PC-3 (cell line): Measurements from ENCODE around the gene TTC21B. TPM values are rescaled to one million over a fixed set of nuclear protein-coding genes. Genes with fewer than 3 reads are reported as not detected.

ENCODE experiments used
- ATAC-seq: fragments of 200-7000 bp; cut with Tn5 transposase; 2 replicates; pipeline ENCODE4 v1.9.1; 2020; ENCODE audit warnings: mild to moderate bottlenecking, moderate library complexity
- BruUV-seq: library from RNA; stranded (reverse); fragments of 400-500 nt; replicated peaks from 2 replicates; lab custom pipeline; 2021; lab: Mats Ljungman, UMichigan
- CTCF ChIA-PET: fragments of 300-600 bp; sonication (Branson Sonifier 250); formaldehyde crosslinking; loops from one replicate; lab custom pipeline; 2022; ENCODE audit warnings: antibody characterized with exemption; lab: Charles Lee
- POLR2A ChIA-PET: fragments of 300-600 bp; sonication (Branson Sonifier 250); formaldehyde crosslinking; loops from one replicate; lab custom pipeline; 2022; ENCODE audit warnings: antibody characterized with exemption; ENCODE audit not compliant: unreplicated experiment; lab: Charles Lee
- DNase-seq: peaks from one replicate; pipeline ENCODE4 v3.0.0-alpha.2; 2015
- H2AFZ ChIP-seq: fragments of 300-600 bp; sonication (generic); 2 replicates; pipeline ENCODE4 v1.6.0; 2016; ENCODE audit warnings: antibody characterized with exemption, low read length
- H3F3A ChIP-seq: fragments of 300-600 bp; sonication (generic); one replicate; pipeline ENCODE4 v1.6.0; 2017; ENCODE audit warnings: antibody characterized with exemption, low read length, control low read depth, mild to moderate bottlenecking; ENCODE audit not compliant: unreplicated experiment
- H3K27ac ChIP-seq: fragments of 300-600 bp; sonication (generic); 2 replicates; pipeline ENCODE4 v1.5.1; 2016; ENCODE audit warnings: mild to moderate bottlenecking, low read length
- H3K27me3 ChIP-seq: fragments of 300-600 bp; sonication (generic); 2 replicates; pipeline ENCODE4 v1.6.1; 2016; ENCODE audit warnings: low read length, mixed read lengths
- H3K36me3 ChIP-seq: fragments of 300-600 bp; sonication (generic); 2 replicates; pipeline ENCODE4 v1.6.1; 2016; ENCODE audit warnings: low read depth, mixed run types, low read length, mixed read lengths
- H3K4me1 ChIP-seq: fragments of 300-600 bp; sonication (generic); 2 replicates; pipeline ENCODE4 v1.5.1; 2016; ENCODE audit warnings: low read length; ENCODE audit not compliant: insufficient read depth
- H3K4me2 ChIP-seq: fragments of 300-600 bp; sonication (generic); 2 replicates; pipeline ENCODE4 v1.6.0; 2016; ENCODE audit warnings: low read length
- H3K4me3 ChIP-seq: fragments of 300-600 bp; sonication (generic); 2 replicates; pipeline ENCODE4 v1.5.1; 2016; ENCODE audit warnings: mild to moderate bottlenecking, low read length, mixed read lengths
- H3K79me2 ChIP-seq: fragments of 300-600 bp; sonication (generic); 2 replicates; pipeline ENCODE4 v1.6.1; 2017; ENCODE audit warnings: low read length, mixed read lengths
- H3K9ac ChIP-seq: fragments of 300-600 bp; sonication (generic); 2 replicates; pipeline ENCODE4 v1.6.0; 2016; ENCODE audit warnings: mild to moderate bottlenecking, low read length
- H3K9me2 ChIP-seq: fragments of 300-600 bp; sonication (generic); replicated peaks from 2 replicates; pipeline ENCODE4 v1.6.1; 2016; ENCODE audit warnings: mixed run types, low read length, mixed read lengths
- H3K9me3 ChIP-seq: fragments of 300-600 bp; sonication (generic); 2 replicates; pipeline ENCODE4 v1.6.1; 2016; ENCODE audit warnings: low read length, mixed read lengths
- H4K20me1 ChIP-seq: fragments of 300-600 bp; sonication (generic); 2 replicates; pipeline ENCODE4 v1.6.1; 2016; ENCODE audit warnings: low read length, mixed read lengths
- EZH2 ChIP-seq: fragments of 300-600 bp; sonication (generic); IDR thresholded peaks from one replicate; pipeline ENCODE4 v1.6.1; 2017; ENCODE audit warnings: antibody characterized with exemption, mild to moderate bottlenecking, low read length; ENCODE audit not compliant: unreplicated experiment
- EZH2phosphoT487 ChIP-seq: fragments of 300-600 bp; sonication (generic); IDR thresholded peaks from 2 replicates; pipeline ENCODE4 v1.6.1; 2018; ENCODE audit warnings: mild to moderate bottlenecking, antibody characterized with exemption, low read length, borderline replicate concordance
- intact Hi-C: fragments of 100-400 bp; cut with micrococcal nuclease; formaldehyde crosslinking; loops from 2 replicates; pipeline ENCODE4 v1.9.0; 2023
- total RNA-seq: library from RNA; depleted of rRNA; stranded (reverse); fragments of >200 nt; gene quantifications from 2 replicates; pipeline ENCODE4 v1.2.3, GENCODE V29; 2014
- TF ChIP-seq, protein P1 (sequence below): fragments of 300-600 bp; sonication (generic); conservative IDR thresholded peaks from 2 replicates; pipeline ENCODE4 v1.5.1; 2017; ENCODE audit warnings: antibody characterized with exemption, low read depth, mild to moderate bottlenecking, low read length

TTC21B gene
- total RNA-seq, 1 experiment from 2014 or later, result 35.5 TPM

DNA sequence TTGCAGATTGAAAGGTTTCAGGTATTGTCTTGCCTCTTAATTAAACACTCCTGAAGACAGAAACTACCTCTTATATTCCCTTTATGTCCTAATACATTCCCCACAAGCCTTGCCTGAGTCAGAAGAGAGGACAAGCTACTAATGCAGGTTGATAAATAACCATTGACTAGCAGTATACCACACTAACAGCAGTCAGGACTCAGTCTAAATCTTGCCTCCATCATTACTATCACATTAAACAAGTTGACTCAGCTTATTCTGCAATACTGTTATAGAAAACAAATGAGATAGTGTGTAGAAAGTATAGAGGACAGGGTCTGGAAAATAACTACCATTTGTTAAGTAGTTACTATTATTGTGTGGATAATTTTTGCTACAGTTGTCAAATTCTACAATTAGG is 63.8 kb downstream of the TTC21B start:
- Histone ChIP-seq H4K20me1 (no peaks in the 10 kb centered on the region), H3K4me3 (no peak overlapping the region), H2AFZ (no peak overlapping the region), H3K27ac (no peak overlapping the region), H3K4me1 (no peaks in the 10 kb centered on the region), H3K4me2 (no peak overlapping the region), H3K9me3 (no peaks in the 10 kb centered on the region), H3F3A (no peaks in the 10 kb centered on the region), H3K36me3 (peaks cover 7% of the 10 kb centered on the region; the same call in 1 of the 2 replicates), H3K27me3 (no peaks in the 10 kb centered on the region), H3K9ac (no peak overlapping the region), H3K79me2 (no peaks in the 10 kb centered on the region), H3K9me2 (no peaks in the 10 kb centered on the region)
- no TSS peak for BruUV-seq
- DNase-seq (no peak), ATAC-seq (no peak)
- POLR2A ChIA-PET, result no interaction called here
- no peak for TF ChIP-seq EZH2phosphoT487
- TF ChIP-seq, protein P1, sequence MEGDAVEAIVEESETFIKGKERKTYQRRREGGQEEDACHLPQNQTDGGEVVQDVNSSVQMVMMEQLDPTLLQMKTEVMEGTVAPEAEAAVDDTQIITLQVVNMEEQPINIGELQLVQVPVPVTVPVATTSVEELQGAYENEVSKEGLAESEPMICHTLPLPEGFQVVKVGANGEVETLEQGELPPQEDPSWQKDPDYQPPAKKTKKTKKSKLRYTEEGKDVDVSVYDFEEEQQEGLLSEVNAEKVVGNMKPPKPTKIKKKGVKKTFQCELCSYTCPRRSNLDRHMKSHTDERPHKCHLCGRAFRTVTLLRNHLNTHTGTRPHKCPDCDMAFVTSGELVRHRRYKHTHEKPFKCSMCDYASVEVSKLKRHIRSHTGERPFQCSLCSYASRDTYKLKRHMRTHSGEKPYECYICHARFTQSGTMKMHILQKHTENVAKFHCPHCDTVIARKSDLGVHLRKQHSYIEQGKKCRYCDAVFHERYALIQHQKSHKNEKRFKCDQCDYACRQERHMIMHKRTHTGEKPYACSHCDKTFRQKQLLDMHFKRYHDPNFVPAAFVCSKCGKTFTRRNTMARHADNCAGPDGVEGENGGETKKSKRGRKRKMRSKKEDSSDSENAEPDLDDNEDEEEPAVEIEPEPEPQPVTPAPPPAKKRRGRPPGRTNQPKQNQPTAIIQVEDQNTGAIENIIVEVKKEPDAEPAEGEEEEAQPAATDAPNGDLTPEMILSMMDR, result no peak
- TF ChIP-seq EZH2, result no peak
- intact Hi-C loops, result no loop called here
- CTCF ChIA-PET, result no interaction called here

DNA sequence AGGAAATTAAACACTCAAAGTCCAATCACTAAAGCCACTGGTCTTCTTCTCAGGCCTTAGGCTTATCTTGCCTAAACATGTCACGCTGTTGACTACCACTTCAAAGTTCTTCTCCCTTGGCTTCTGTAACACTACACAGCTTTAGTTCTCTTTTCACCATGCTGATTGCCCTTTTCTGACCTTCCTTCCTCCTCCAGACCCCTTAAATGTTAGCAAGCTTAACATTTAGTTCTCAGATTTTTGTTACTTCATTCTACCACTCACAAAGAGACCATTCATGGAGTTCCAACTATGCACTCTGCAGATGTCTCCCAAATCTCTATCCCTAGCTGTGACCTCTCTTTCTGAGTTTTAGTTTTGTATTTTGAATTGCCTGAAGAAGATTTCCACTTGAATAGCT is 64.4 kb downstream of the TTC21B start:
- no peak for TF ChIP-seq EZH2
- TF ChIP-seq, protein P1, result no peak
- TF ChIP-seq EZH2phosphoT487, result no peak
- Histone ChIP-seq H4K20me1 (no peaks in the 10 kb centered on the region), H3K4me1 (no peaks in the 10 kb centered on the region), H3K27ac (no peak overlapping the region), H3K79me2 (no peaks in the 10 kb centered on the region), H3F3A (no peaks in the 10 kb centered on the region), H3K36me3 (peaks cover 7% of the 10 kb centered on the region; the same call in 1 of the 2 replicates), H2AFZ (no peak overlapping the region), H3K4me3 (no peak overlapping the region), H3K27me3 (no peaks in the 10 kb centered on the region), H3K9me2 (no peaks in the 10 kb centered on the region), H3K9me3 (no peaks in the 10 kb centered on the region), H3K9ac (no peak overlapping the region), H3K4me2 (no peak overlapping the region)
- CTCF ChIA-PET, result interaction anchor here (0.7 kb wide), 1 partner anchor 14 kb away, joined by 3 read pairs; no protein-coding TSS in a partner anchor
- intact Hi-C loops, result no loop called here
- ATAC-seq (no peak), DNase-seq (no peak)
- no TSS peak for BruUV-seq
- POLR2A ChIA-PET, result no interaction called here

DNA sequence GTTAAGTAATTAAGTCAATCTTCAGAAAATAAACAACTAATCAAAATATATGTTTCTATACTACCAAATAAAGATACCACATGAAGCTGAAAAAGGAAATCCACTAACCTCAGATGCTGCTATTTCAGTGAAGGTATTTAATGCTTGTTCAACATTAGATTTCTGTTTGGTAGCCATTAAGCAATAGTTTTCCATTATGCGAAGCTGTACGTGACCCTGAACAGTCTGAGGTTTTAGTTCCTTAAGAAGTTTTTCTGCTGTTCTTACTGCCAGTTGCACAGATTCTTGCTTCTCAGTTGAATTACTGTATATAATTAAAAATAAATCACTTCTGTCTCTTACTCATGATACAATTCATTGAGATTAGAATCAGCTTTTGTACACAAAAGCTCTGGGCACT is 65.4 kb downstream of the TTC21B start:
- Histone ChIP-seq H3K9me3 (no peaks in the 10 kb centered on the region), H3K27ac (no peak overlapping the region), H2AFZ (no peak overlapping the region), H3K9me2 (no peaks in the 10 kb centered on the region), H3F3A (no peaks in the 10 kb centered on the region), H3K4me1 (no peaks in the 10 kb centered on the region), H3K79me2 (no peaks in the 10 kb centered on the region), H3K36me3 (peaks cover 7% of the 10 kb centered on the region; the same call in 1 of the 2 replicates), H3K4me2 (no peak overlapping the region), H3K27me3 (no peaks in the 10 kb centered on the region), H3K4me3 (no peak overlapping the region), H3K9ac (no peak overlapping the region), H4K20me1 (no peaks in the 10 kb centered on the region)
- CTCF ChIA-PET, result no interaction called here
- intact Hi-C loops, result no loop called here
- POLR2A ChIA-PET, result no interaction called here
- ATAC-seq (no peak), DNase-seq (no peak)
- TF ChIP-seq EZH2phosphoT487, result no peak
- TF ChIP-seq, protein P1, result no peak
- no TSS peak for BruUV-seq
